HG02884 (cell line): Measurements from ENCODE around the gene MTHFR.
"Not testable (repeated sequence)": the region's sequence is repeated elsewhere in the genome, so short reads cannot be mapped to it uniquely, and the experiment has no call there.

Source experiments
- ATAC-seq: cut with Tn5 transposase; IDR thresholded peaks from one replicate; pipeline ENCODE4 v1.9.1; 2021; ENCODE audit warnings: mild to moderate bottlenecking, moderate library complexity; ENCODE audit not compliant: unreplicated experiment

MTHFR gene

GRCh38 chr1:11833900-11834299 lies 28.1 kb upstream of the MTHFR start:
- no peak for ATAC-seq

- no peak for ATAC-seq
These were observed 27.7 kb upstream of the MTHFR start for GRCh38 chr1:11833497-11833896.

GRCh38 chr1:11831945-11832725 lies 26.4 kb upstream of the MTHFR start:
- ATAC-seq: no peak

- no peak for ATAC-seq
These were observed 22.7 kb upstream of the MTHFR start for GRCh38 chr1:11828511-11828910.

GRCh38 chr1:11826946-11827345 lies 21.2 kb upstream of the MTHFR start:
- ATAC-seq: no peak

- ATAC-seq: no peak
These were observed 19.4 kb upstream of the MTHFR start for GRCh38 chr1:11825131-11825530.

- ATAC-seq: no peak
These were observed 17.8 kb upstream of the MTHFR start for GRCh38 chr1:11823366-11824137.

GRCh38 chr1:11822091-11822490 lies 16.3 kb upstream of the MTHFR start:
- ATAC-seq: no peak

GRCh38 chr1:11817192-11817591 lies 11.4 kb upstream of the MTHFR start:
- ATAC-seq: no peak

GRCh38 chr1:11813021-11813420 lies 7.3 kb upstream of the MTHFR start:
- no peak for ATAC-seq

- ATAC-seq: no peak
These were observed 1.4 kb upstream of the MTHFR start for GRCh38 chr1:11807133-11807532.

GRCh38 chr1:11806307-11806936 lies 658 bp upstream of the MTHFR start:
- ATAC-seq: peak; percentile 32

- ATAC-seq: no peak
These were observed 920 bp downstream of the MTHFR start for GRCh38 chr1:11804666-11805421.

GRCh38 chr1:11803924-11804665 lies 1.7 kb downstream of the MTHFR start:
- not testable (repeated sequence) for ATAC-seq

- no peak for ATAC-seq
These were observed 2.5 kb downstream of the MTHFR start for GRCh38 chr1:11802973-11803885.

GRCh38 chr1:11802616-11802972 lies 3.2 kb downstream of the MTHFR start:
- no peak for ATAC-seq

GRCh38 chr1:11800756-11801433 lies 4.9 kb downstream of the MTHFR start:
- no peak for ATAC-seq

GRCh38 chr1:11800391-11800755 lies 5.4 kb downstream of the MTHFR start:
- no peak for ATAC-seq

- no peak for ATAC-seq
These were observed 5.9 kb downstream of the MTHFR start for GRCh38 chr1:11799896-11800295.
